ENCODE data around the gene MCM9. TPM values are rescaled to one million over a fixed set of nuclear protein-coding genes. Genes with fewer than 3 reads are reported as not detected.

The MCM9 gene
- total and polyA plus RNA-seq, 5 donors from 2014 or later: 18.5 to 57.3 (median 21.3) TPM

- Histone ChIP-seq H3K9me3 (ENCODE audit: control insufficient read depth in 2 of 2, low read length in 2 of 2) (no peaks in the 10 kb centered on the region), H3K36me3 (ENCODE audit: control insufficient read depth, insufficient read depth, low read length) (peaks cover 26% of the 10 kb centered on the region), H3K27me3 (ENCODE audit: control insufficient read depth, insufficient read depth, low read length) (no peaks in the 10 kb centered on the region), H3K4me1 (ENCODE audit: control insufficient read depth, insufficient read depth, low read length, poor library complexity, severe bottlenecking) (peaks cover 14% of the 10 kb centered on the region), H3K27ac (ENCODE audit: insufficient read depth, low read length, poor library complexity, severe bottlenecking) (no peak overlapping the region), H3K4me3 (ENCODE audit: low read depth, low read length) (no peak overlapping the region)
- DNase-seq (no peak), ATAC-seq (ENCODE audit: low read depth in 2 of 2) (no peak)
- Mint-ChIP-seq H3K36me3 (peaks cover 18% of the 10 kb centered on the region), H3K4me1 (peaks cover 23 to 63% (median 41%) of the 10 kb centered on the region in 4 donors), H3K9me3 (peaks cover 0 to 1% (median 0%) of the 10 kb centered on the region in 7 donors), H3K4me3 (peak overlapping the region in 2 of 4 donors; percentile 36 to 96), H3K27me3 (no peaks in the 10 kb centered on the region), H3K27ac (no peak overlapping the region)
These were observed 2.5 kb downstream of the MCM9 start for GRCh38 chr6:118932421-118932820.

GRCh38 chr6:118931436-118931835, 3.5 kb downstream of the MCM9 start:
- H3K27ac ChIP-seq (ENCODE audit: insufficient read depth, low read length, poor library complexity, severe bottlenecking): no peak overlapping the region
- peaks cover 14% of the 10 kb centered on the region for H3K4me1 ChIP-seq (ENCODE audit: control insufficient read depth, insufficient read depth, low read length, poor library complexity, severe bottlenecking)
- no peaks in the 10 kb centered on the region for H3K27me3 Mint-ChIP-seq
- no peak for ATAC-seq (ENCODE audit: low read depth in 2 of 2)
- H3K27ac Mint-ChIP-seq: no peak overlapping the region
- no peaks in the 10 kb centered on the region for H3K9me3 ChIP-seq (ENCODE audit: control insufficient read depth in 2 of 2, low read length in 2 of 2)
- no peaks in the 10 kb centered on the region for H3K27me3 ChIP-seq (ENCODE audit: control insufficient read depth, insufficient read depth, low read length)
- no peaks in the 10 kb centered on the region for H3K9me3 Mint-ChIP-seq
- H3K4me3 ChIP-seq (ENCODE audit: low read depth, low read length): no peak overlapping the region
- peaks cover 27 to 58% (median 39%) of the 10 kb centered on the region in 4 donors for H3K4me1 Mint-ChIP-seq
- no peak for DNase-seq
- H3K36me3 ChIP-seq (ENCODE audit: control insufficient read depth, insufficient read depth, low read length): peaks cover 30% of the 10 kb centered on the region
- H3K4me3 Mint-ChIP-seq: no peak overlapping the region
- H3K36me3 Mint-ChIP-seq: peaks cover 19% of the 10 kb centered on the region

GRCh38 chr6:118930680-118931079, 4.3 kb downstream of the MCM9 start:
- DNase-seq (no peak), ATAC-seq (ENCODE audit: low read depth in 2 of 2) (no peak)
- Mint-ChIP-seq H3K4me1 (peaks cover 24 to 54% (median 36%) of the 10 kb centered on the region in 4 donors), H3K27ac (no peak overlapping the region), H3K4me3 (no peak overlapping the region), H3K27me3 (no peaks in the 10 kb centered on the region), H3K36me3 (peaks cover 22% of the 10 kb centered on the region), H3K9me3 (no peaks in the 10 kb centered on the region)
- H3K27me3 ChIP-seq (ENCODE audit: control insufficient read depth, insufficient read depth, low read length): no peaks in the 10 kb centered on the region
- peaks cover 14% of the 10 kb centered on the region for H3K4me1 ChIP-seq (ENCODE audit: control insufficient read depth, insufficient read depth, low read length, poor library complexity, severe bottlenecking)
- no peaks in the 10 kb centered on the region for H3K9me3 ChIP-seq (ENCODE audit: control insufficient read depth in 2 of 2, low read length in 2 of 2)
- no peak overlapping the region for H3K27ac ChIP-seq (ENCODE audit: insufficient read depth, low read length, poor library complexity, severe bottlenecking)
- peaks cover 33% of the 10 kb centered on the region for H3K36me3 ChIP-seq (ENCODE audit: control insufficient read depth, insufficient read depth, low read length)
- no peak overlapping the region for H3K4me3 ChIP-seq (ENCODE audit: low read depth, low read length)

- Mint-ChIP-seq H3K4me3 (no peak overlapping the region), H3K36me3 (peaks cover 51% of the 10 kb centered on the region), H3K4me1 (peaks cover 9 to 23% (median 15%) of the 10 kb centered on the region in 4 donors), H3K27me3 (no peaks in the 10 kb centered on the region), H3K9me3 (no peaks in the 10 kb centered on the region), H3K27ac (no peak overlapping the region)
- Histone ChIP-seq H3K4me1 (ENCODE audit: control insufficient read depth, insufficient read depth, low read length, poor library complexity, severe bottlenecking) (no peaks in the 10 kb centered on the region), H3K27ac (ENCODE audit: insufficient read depth, low read length, poor library complexity, severe bottlenecking) (no peak overlapping the region), H3K4me3 (ENCODE audit: low read depth, low read length) (no peak overlapping the region), H3K9me3 (ENCODE audit: control insufficient read depth in 2 of 2, low read length in 2 of 2) (no peaks in the 10 kb centered on the region), H3K36me3 (ENCODE audit: control insufficient read depth, insufficient read depth, low read length) (peaks cover 64% of the 10 kb centered on the region), H3K27me3 (ENCODE audit: control insufficient read depth, insufficient read depth, low read length) (no peaks in the 10 kb centered on the region)
- no peak for DNase-seq
- ATAC-seq (ENCODE audit: low read depth in 2 of 2): no peak
These were observed 11.9 kb downstream of the MCM9 start for GRCh38 chr6:118923035-118923434.

- Mint-ChIP-seq H3K36me3 (peaks cover 52% of the 10 kb centered on the region), H3K27ac (peak overlapping the region in 2 of 3 donors; percentile 35 to 54), H3K4me1 (peaks cover 5 to 20% (median 10%) of the 10 kb centered on the region in 4 donors), H3K9me3 (no peaks in the 10 kb centered on the region), H3K4me3 (no peak overlapping the region), H3K27me3 (no peaks in the 10 kb centered on the region)
- H3K4me3 ChIP-seq (ENCODE audit: low read depth, low read length): no peak overlapping the region
- peaks cover 70% of the 10 kb centered on the region for H3K36me3 ChIP-seq (ENCODE audit: control insufficient read depth, insufficient read depth, low read length)
- H3K27me3 ChIP-seq (ENCODE audit: control insufficient read depth, insufficient read depth, low read length): no peaks in the 10 kb centered on the region
- H3K27ac ChIP-seq (ENCODE audit: insufficient read depth, low read length, poor library complexity, severe bottlenecking): no peak overlapping the region
- H3K4me1 ChIP-seq (ENCODE audit: control insufficient read depth, insufficient read depth, low read length, poor library complexity, severe bottlenecking): no peaks in the 10 kb centered on the region
- DNase-seq: no peak
- H3K9me3 ChIP-seq (ENCODE audit: control insufficient read depth in 2 of 2, low read length in 2 of 2): no peaks in the 10 kb centered on the region
- ATAC-seq (ENCODE audit: low read depth in 2 of 2): no peak
These were observed 13.9 kb downstream of the MCM9 start for GRCh38 chr6:118921084-118921483.

- Mint-ChIP-seq H3K4me1 (peaks cover 2 to 26% (median 14%) of the 10 kb centered on the region in 4 donors), H3K9me3 (no peaks in the 10 kb centered on the region), H3K27ac (peak overlapping the region in 2 of 3 donors; percentile 30 to 39), H3K4me3 (no peak overlapping the region), H3K36me3 (peaks cover 49% of the 10 kb centered on the region), H3K27me3 (no peaks in the 10 kb centered on the region)
- Histone ChIP-seq H3K4me3 (ENCODE audit: low read depth, low read length) (no peak overlapping the region), H3K36me3 (ENCODE audit: control insufficient read depth, insufficient read depth, low read length) (peaks cover 72% of the 10 kb centered on the region), H3K27ac (ENCODE audit: insufficient read depth, low read length, poor library complexity, severe bottlenecking) (no peak overlapping the region), H3K4me1 (ENCODE audit: control insufficient read depth, insufficient read depth, low read length, poor library complexity, severe bottlenecking) (no peaks in the 10 kb centered on the region), H3K9me3 (ENCODE audit: control insufficient read depth in 2 of 2, low read length in 2 of 2) (no peaks in the 10 kb centered on the region), H3K27me3 (ENCODE audit: control insufficient read depth, insufficient read depth, low read length) (no peaks in the 10 kb centered on the region)
- DNase-seq: no peak
- ATAC-seq (ENCODE audit: low read depth in 2 of 2): no peak
These were observed 16.6 kb downstream of the MCM9 start for GRCh38 chr6:118918329-118918725.

- no peaks in the 10 kb centered on the region for H3K4me1 ChIP-seq (ENCODE audit: control insufficient read depth, insufficient read depth, low read length, poor library complexity, severe bottlenecking)
- Mint-ChIP-seq H3K4me3 (no peak overlapping the region), H3K4me1 (peaks cover 4 to 28% (median 17%) of the 10 kb centered on the region in 4 donors), H3K27ac (peak overlapping the region; percentile 0 to 39 (median 30)), H3K27me3 (no peaks in the 10 kb centered on the region), H3K36me3 (peaks cover 52% of the 10 kb centered on the region), H3K9me3 (no peaks in the 10 kb centered on the region)
- H3K36me3 ChIP-seq (ENCODE audit: control insufficient read depth, insufficient read depth, low read length): peaks cover 72% of the 10 kb centered on the region
- ATAC-seq (ENCODE audit: low read depth in 2 of 2) (no peak), DNase-seq (no peak)
- no peak overlapping the region for H3K4me3 ChIP-seq (ENCODE audit: low read depth, low read length)
- no peak overlapping the region for H3K27ac ChIP-seq (ENCODE audit: insufficient read depth, low read length, poor library complexity, severe bottlenecking)
- H3K27me3 ChIP-seq (ENCODE audit: control insufficient read depth, insufficient read depth, low read length): no peaks in the 10 kb centered on the region
- no peaks in the 10 kb centered on the region for H3K9me3 ChIP-seq (ENCODE audit: control insufficient read depth in 2 of 2, low read length in 2 of 2)
These were observed 17.2 kb downstream of the MCM9 start for GRCh38 chr6:118917546-118918328.

GRCh38 chr6:118914598-118914997, 20.4 kb downstream of the MCM9 start:
- Mint-ChIP-seq H3K36me3 (peaks cover 45% of the 10 kb centered on the region), H3K4me1 (peaks cover 6 to 32% (median 23%) of the 10 kb centered on the region in 4 donors), H3K27me3 (no peaks in the 10 kb centered on the region), H3K4me3 (no peak overlapping the region), H3K27ac (peak overlapping the region in 2 of 3 donors; percentile 4 to 16), H3K9me3 (no peaks in the 10 kb centered on the region)
- H3K27ac ChIP-seq (ENCODE audit: insufficient read depth, low read length, poor library complexity, severe bottlenecking): no peak overlapping the region
- DNase-seq (no peak), ATAC-seq (ENCODE audit: low read depth in 2 of 2) (no peak)
- H3K9me3 ChIP-seq (ENCODE audit: control insufficient read depth in 2 of 2, low read length in 2 of 2): no peaks in the 10 kb centered on the region
- peaks cover 71% of the 10 kb centered on the region for H3K36me3 ChIP-seq (ENCODE audit: control insufficient read depth, insufficient read depth, low read length)
- H3K4me3 ChIP-seq (ENCODE audit: low read depth, low read length): no peak overlapping the region
- H3K27me3 ChIP-seq (ENCODE audit: control insufficient read depth, insufficient read depth, low read length): no peaks in the 10 kb centered on the region
- H3K4me1 ChIP-seq (ENCODE audit: control insufficient read depth, insufficient read depth, low read length, poor library complexity, severe bottlenecking): no peaks in the 10 kb centered on the region
